Choroid plexus epithelial cell (primary cell): Measurements from ENCODE around the gene WIZ.

Experiments
- DNase-seq: peaks from one replicate; pipeline ENCODE4 v3.0.0-alpha.2; 2010; ENCODE audit warnings: low read depth
- H3K4me3 ChIP-seq: 2 replicates; pipeline ENCODE4 v1.5.1; 2011; ENCODE audit warnings: low read depth, mild to moderate bottlenecking, control low read depth, low read length, moderate library complexity
- CTCF ChIP-seq: conservative IDR thresholded peaks from 2 replicates; pipeline ENCODE4 v1.5.1; 2011; ENCODE audit warnings: low read depth, mild to moderate bottlenecking, control low read depth, inconsistent platforms, low read length, moderate library complexity

Gene WIZ

DNA sequence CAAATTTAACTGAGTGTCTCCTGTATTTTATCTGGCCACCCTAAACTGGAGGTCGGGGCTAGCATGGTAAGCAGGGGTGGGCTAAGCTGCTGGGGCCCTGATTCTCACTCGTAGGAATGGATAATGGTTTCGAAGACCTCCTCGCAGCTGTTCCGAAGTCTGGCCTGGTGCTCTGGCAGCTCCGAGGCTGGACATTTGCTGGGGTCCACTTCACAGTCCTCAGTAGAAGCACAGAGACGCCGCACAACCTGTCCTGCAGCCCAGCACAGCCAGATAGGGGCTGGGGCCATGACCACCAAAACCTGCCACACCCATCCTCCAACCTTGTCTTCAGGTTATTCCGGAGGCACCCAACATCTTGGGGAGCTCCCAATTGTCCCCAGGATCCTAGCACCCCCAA is 6.2 kb upstream of the WIZ start:
- TF ChIP-seq CTCF = no peak
- no peak for DNase-seq
- H3K4me3 ChIP-seq = no peak overlapping the region

- H3K4me3 ChIP-seq = no peak overlapping the region
- DNase-seq = no peak
- TF ChIP-seq CTCF = peak; percentile 52
Measured at GRCh38 chr19:15453906-15454860, 4.4 kb upstream of the WIZ start.

GRCh38 chr19:15453091-15453578 is 3.4 kb upstream of the WIZ start:
- peak overlapping the region; percentile 60 for H3K4me3 ChIP-seq
- DNase-seq = no peak

GRCh38 chr19:15452111-15453047 is 2.6 kb upstream of the WIZ start:
- peak overlapping the region; percentile 60 for H3K4me3 ChIP-seq

More at GRCh38 chr19:15453091-15453578, 3.4 kb upstream of the WIZ start:
- peak; percentile 20 for TF ChIP-seq CTCF

GRCh38 chr19:15450528-15450890 is 753 bp upstream of the WIZ start:
- no peak for TF ChIP-seq CTCF

More at GRCh38 chr19:15452111-15453047, 2.6 kb upstream of the WIZ start:
- TF ChIP-seq CTCF = no peak
- DNase-seq = peak; percentile 95

GRCh38 chr19:15448778-15449619 is 757 bp downstream of the WIZ start:
- H3K4me3 ChIP-seq = peak overlapping the region; percentile 70
- no peak for TF ChIP-seq CTCF
- no peak for DNase-seq

More at GRCh38 chr19:15450528-15450890, 753 bp upstream of the WIZ start:
- no peak overlapping the region for H3K4me3 ChIP-seq
- DNase-seq = no peak
